Thymus (tissue), 11 donors: ENCODE results near the gene TBK1. TPM values are rescaled to one million over a fixed set of nuclear protein-coding genes. Genes with fewer than 3 reads are reported as not detected.

Experiments
- DNase-seq, 9 donors: peaks; one replicate each; pipeline ENCODE4 v3.0.0-alpha.2; 2013; ENCODE audit warnings: low spot score in 9 of 9, low read depth in 6 of 9, missing footprints in 1 of 9
- H3K27ac ChIP-seq, 2 donors: one replicate each; pipeline ENCODE4 v1.5.1; 2013; ENCODE audit warnings: control low read depth in 1 of 2, low read depth in 1 of 2, low read length in 1 of 2, mild to moderate bottlenecking in 1 of 2, moderate library complexity in 1 of 2
- H3K27me3 ChIP-seq, 2 donors: one replicate each; pipeline ENCODE4 v1.5.1; 2013; ENCODE audit warnings: low read length in 1 of 2; ENCODE audit not compliant: control insufficient read depth in 2 of 2, insufficient read depth in 1 of 2
- H3K36me3 ChIP-seq, 2 donors: one replicate each; pipeline ENCODE4 v1.5.1; 2013; ENCODE audit warnings: low read length in 1 of 2, mild to moderate bottlenecking in 1 of 2, moderate library complexity in 1 of 2; ENCODE audit not compliant: control insufficient read depth in 2 of 2, insufficient read depth in 2 of 2
- H3K4me1 ChIP-seq, 2 donors: one replicate each; pipeline ENCODE4 v1.5.1; 2013; ENCODE audit warnings: low read length in 2 of 2; ENCODE audit not compliant: control insufficient read depth in 2 of 2, insufficient read depth in 2 of 2
- H3K4me3 ChIP-seq, 2 donors: one replicate each; pipeline ENCODE4 v1.5.1; 2013; ENCODE audit warnings: low read length in 2 of 2, control low read depth in 1 of 2, mild to moderate bottlenecking in 1 of 2
- H3K9me3 ChIP-seq, 2 donors: one replicate each; pipeline ENCODE4 v1.5.1; 2013; ENCODE audit warnings: low read length in 1 of 2, mild to moderate bottlenecking in 1 of 2; ENCODE audit not compliant: control insufficient read depth in 2 of 2, insufficient read depth in 1 of 2
- WGBS: extraction: QIAGEN DNeasy Blood & Tissue Kit; methylation state at CpG from one replicate; pipeline ENCODE4 v1.1.7; 2013; 5-methylcytosine and 5-hydroxymethylcytosine counted together
- polyA plus RNA-seq: library from polyadenylated mRNA; stranded (reverse); fragments of 200-250 nt; gene quantifications from one replicate; pipeline ENCODE4 v1.2.3, GENCODE V29; 2013
- total RNA-seq: library from RNA; stranded (reverse); fragments of 120-200 nt; gene quantifications from one replicate; pipeline ENCODE4 v1.2.4, GENCODE V29; 2013
- donor health status: healthy.

Gene TBK1
- total and polyA plus RNA-seq, 2 donors: 10.6 to 18.8 TPM

GRCh38 chr12:64413884-64414283, 38.0 kb upstream of the TBK1 start:
- H3K9me3 ChIP-seq: no peaks in the 10 kb centered on the region
- no peak overlapping the region for H3K27ac ChIP-seq
- no peaks in the 10 kb centered on the region for H3K27me3 ChIP-seq
- H3K4me3 ChIP-seq: no peak overlapping the region
- WGBS: 98% methylated on average over 2 of the region's 2 CpGs
- H3K4me1 ChIP-seq: no peaks in the 10 kb centered on the region
- no peak for DNase-seq
- peaks cover 17 to 47% of the 10 kb centered on the region in 2 donors for H3K36me3 ChIP-seq

GRCh38 chr12:64418209-64418608, 33.7 kb upstream of the TBK1 start:
- peaks cover 13 to 58% of the 10 kb centered on the region in 2 donors for H3K36me3 ChIP-seq
- no peak overlapping the region for H3K27ac ChIP-seq
- DNase-seq: no peak

DNA sequence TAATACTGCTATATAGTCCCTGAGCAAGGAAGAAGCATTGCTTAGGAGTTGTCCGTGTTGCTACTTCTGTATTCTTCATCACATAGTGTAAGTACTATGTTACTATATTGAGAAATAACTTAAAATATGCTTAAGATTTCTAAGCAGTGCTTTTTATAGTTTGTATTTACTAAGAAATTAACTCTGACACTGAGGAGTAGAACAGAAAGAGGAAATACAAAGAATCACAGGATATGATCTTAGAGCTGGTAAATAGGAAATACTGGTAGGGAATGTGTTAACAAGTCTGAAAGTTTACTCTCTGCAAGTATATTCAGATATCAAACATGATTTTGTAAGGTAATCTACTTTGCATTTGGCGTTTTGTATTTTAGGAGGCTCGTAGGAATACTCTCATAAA, 32.2 kb upstream of the TBK1 start:
- Histone ChIP-seq H3K4me3 (no peak overlapping the region), H3K4me1 (no peaks in the 10 kb centered on the region), H3K36me3 (peaks cover 19 to 57% of the 10 kb centered on the region in 2 donors), H3K9me3 (no peaks in the 10 kb centered on the region), H3K27ac (no peak overlapping the region), H3K27me3 (no peaks in the 10 kb centered on the region)
- 97% methylated on average over 3 of the region's 3 CpGs for WGBS
- no peak for DNase-seq

More at GRCh38 chr12:64418209-64418608, 33.7 kb upstream of the TBK1 start:
- no peaks in the 10 kb centered on the region for H3K9me3 ChIP-seq
- H3K27me3 ChIP-seq: no peaks in the 10 kb centered on the region
- no peak overlapping the region for H3K4me3 ChIP-seq
- no peaks in the 10 kb centered on the region for H3K4me1 ChIP-seq

DNA sequence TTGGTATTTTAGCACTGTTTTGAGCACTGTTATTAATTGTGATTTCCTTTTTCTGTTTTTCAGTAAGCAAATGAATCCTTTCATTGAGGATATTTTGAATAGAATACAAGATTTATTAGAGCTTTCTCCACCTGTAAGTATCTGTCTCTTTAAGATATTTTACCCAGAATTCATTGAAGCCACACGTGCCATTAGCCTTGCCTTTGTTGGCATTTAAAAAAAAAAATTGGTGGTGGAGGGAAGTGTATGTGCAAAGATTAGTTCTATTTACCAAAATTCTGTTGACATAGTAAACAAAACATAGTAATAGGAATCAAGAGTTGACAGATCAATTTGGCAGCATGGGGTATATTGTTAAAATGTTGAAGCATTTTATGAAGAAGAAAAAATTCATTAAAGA, 23.9 kb upstream of the TBK1 start:
- H3K27ac ChIP-seq: no peak overlapping the region
- DNase-seq: no peak
- H3K4me3 ChIP-seq: no peak overlapping the region
- no peaks in the 10 kb centered on the region for H3K9me3 ChIP-seq
- 78% methylated on average over 1 of the region's 1 CpG for WGBS
- H3K36me3 ChIP-seq: peaks cover 34 to 82% of the 10 kb centered on the region in 2 donors
- H3K4me1 ChIP-seq: no peaks in the 10 kb centered on the region
- no peaks in the 10 kb centered on the region for H3K27me3 ChIP-seq

DNA sequence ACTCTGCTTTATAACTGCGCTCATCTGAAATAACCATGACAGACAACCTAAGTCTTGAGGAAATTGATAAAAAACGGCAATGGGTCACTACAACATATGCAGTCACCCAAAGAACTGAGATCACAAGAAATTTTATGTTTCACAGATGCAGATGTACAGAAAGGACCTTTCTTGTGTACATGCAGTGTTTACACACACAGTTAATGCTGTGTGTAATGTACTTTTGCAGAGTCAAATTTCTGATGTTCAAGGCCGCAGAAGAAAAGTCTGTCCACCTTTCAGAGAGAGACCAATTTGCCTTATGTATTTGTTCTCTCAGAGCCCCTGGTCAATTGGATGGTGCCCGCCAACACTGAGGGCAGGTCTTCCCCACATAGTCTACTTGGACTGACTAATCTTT, 23.0 kb upstream of the TBK1 start:
- WGBS: over 99% methylated on average over 4 of the region's 4 CpGs
- Histone ChIP-seq H3K4me1 (no peaks in the 10 kb centered on the region), H3K4me3 (no peak overlapping the region), H3K27ac (no peak overlapping the region), H3K9me3 (no peaks in the 10 kb centered on the region), H3K36me3 (peaks cover 27 to 83% of the 10 kb centered on the region in 2 donors), H3K27me3 (no peaks in the 10 kb centered on the region)
- DNase-seq: no peak

- peaks cover 27 to 87% of the 10 kb centered on the region in 2 donors for H3K36me3 ChIP-seq
- no peaks in the 10 kb centered on the region for H3K27me3 ChIP-seq
- no peak overlapping the region for H3K4me3 ChIP-seq
- DNase-seq: no peak
- no peak overlapping the region for H3K27ac ChIP-seq
- H3K9me3 ChIP-seq: no peaks in the 10 kb centered on the region
- H3K4me1 ChIP-seq: no peaks in the 10 kb centered on the region
- WGBS: 97% methylated on average over 2 of the region's 2 CpGs
Observed at GRCh38 chr12:64430886-64431285, 21.0 kb upstream of the TBK1 start.

DNA sequence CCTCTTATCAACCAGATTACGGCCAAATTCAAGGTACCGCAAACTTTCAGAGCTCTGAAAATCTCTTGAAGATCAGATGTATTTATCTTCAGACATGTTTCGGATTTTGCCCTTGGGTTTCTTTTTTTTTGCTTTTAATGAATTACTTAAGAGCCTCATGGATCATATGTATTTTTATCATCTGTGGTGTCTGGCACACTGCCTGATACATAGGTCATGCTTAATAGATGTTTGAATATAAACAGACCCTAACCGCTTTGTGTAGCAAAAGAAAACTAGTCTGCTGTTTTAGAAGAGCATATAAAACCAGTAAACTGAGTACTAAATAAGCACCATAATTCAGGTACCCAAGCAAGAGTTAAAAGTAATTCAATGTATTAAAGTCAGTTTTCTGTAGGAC, 20.1 kb upstream of the TBK1 start:
- H3K36me3 ChIP-seq: peaks cover 29 to 89% of the 10 kb centered on the region in 2 donors
- WGBS: 98% methylated on average over 4 of the region's 4 CpGs

GRCh38 chr12:64433915-64434314, 18.0 kb upstream of the TBK1 start:
- Histone ChIP-seq H3K9me3 (no peaks in the 10 kb centered on the region), H3K4me1 (no peaks in the 10 kb centered on the region), H3K27ac (no peak overlapping the region), H3K4me3 (no peak overlapping the region), H3K36me3 (peaks cover 19 to 91% of the 10 kb centered on the region in 2 donors), H3K27me3 (no peaks in the 10 kb centered on the region)
- DNase-seq: no peak
- WGBS: 99% methylated on average over 5 of the region's 5 CpGs

More for the DNA sequence above, 20.1 kb upstream of the TBK1 start:
- no peak overlapping the region for H3K4me3 ChIP-seq
- no peak for DNase-seq
- H3K27ac ChIP-seq: no peak overlapping the region
- no peaks in the 10 kb centered on the region for H3K27me3 ChIP-seq
- no peaks in the 10 kb centered on the region for H3K9me3 ChIP-seq
- no peaks in the 10 kb centered on the region for H3K4me1 ChIP-seq

DNA sequence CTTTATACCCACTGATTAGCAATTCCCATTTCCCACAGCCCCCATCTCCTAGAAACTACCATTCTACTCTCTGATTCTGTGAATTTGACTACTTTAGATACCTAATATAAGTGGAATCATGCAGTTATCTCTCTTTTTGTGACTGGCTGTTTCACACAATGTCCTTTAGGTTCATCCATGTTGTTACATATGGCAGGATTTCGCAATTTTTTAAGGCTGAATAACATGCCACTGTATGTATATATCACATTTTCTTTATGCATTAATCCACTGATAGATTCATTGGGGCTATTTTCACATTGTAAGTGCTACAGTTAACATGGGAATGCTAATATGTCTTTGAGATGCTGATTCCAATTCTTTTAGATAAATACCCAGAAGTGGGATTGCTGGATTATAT, 11.8 kb upstream of the TBK1 start:
- Histone ChIP-seq H3K9me3 (no peaks in the 10 kb centered on the region), H3K4me1 (no peaks in the 10 kb centered on the region), H3K4me3 (no peak overlapping the region), H3K36me3 (peaks cover 13 to 53% of the 10 kb centered on the region in 2 donors), H3K27me3 (no peaks in the 10 kb centered on the region), H3K27ac (no peak overlapping the region)
- no peak for DNase-seq
- WGBS: 100% methylated on average over 1 of the region's 1 CpG

DNA sequence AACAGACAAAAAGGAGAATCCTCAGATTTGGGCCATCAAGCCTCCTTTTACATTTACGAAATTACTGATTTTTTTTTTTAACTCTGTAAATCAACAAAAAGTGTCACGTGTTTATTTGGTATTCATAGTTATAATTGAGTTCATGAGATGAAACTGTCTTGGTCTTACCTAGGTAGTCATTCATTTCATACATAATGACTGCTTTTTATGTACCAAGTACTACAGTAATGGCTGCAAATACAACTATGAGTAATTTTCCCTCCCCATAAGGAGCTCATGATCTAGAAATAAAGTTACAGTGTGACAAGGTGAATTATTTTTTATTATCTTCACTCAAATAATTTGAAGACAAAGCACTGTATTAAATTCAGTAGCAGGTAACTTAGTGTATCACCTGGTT, 6.4 kb upstream of the TBK1 start:
- 97% methylated on average over 2 of the region's 2 CpGs for WGBS
- Histone ChIP-seq H3K9me3 (no peaks in the 10 kb centered on the region), H3K27ac (no peak overlapping the region), H3K4me3 (no peak overlapping the region), H3K4me1 (no peaks in the 10 kb centered on the region), H3K36me3 (peaks cover 8 to 18% of the 10 kb centered on the region in 2 donors), H3K27me3 (no peaks in the 10 kb centered on the region)
- no peak for DNase-seq
